DND-41 (cell line): ENCODE results near the gene ROBO2.

ENCODE experiments used
- ATAC-seq: fragments of 200-7000 bp; cut with Tn5 transposase; 3 replicates; pipeline ENCODE4 v1.9.1; 2021; ENCODE audit warnings: low read depth; ENCODE audit not compliant: insufficient read depth
- DNase-seq: peaks from one replicate; pipeline ENCODE4 v3.0.0-alpha.2; 2020
- H2AFZ ChIP-seq: 2 replicates; pipeline ENCODE4 v1.6.0; 2012; ENCODE audit warnings: low read depth, low read length
- H3K27ac ChIP-seq: 2 replicates; pipeline ENCODE4 v1.5.1; 2012; ENCODE audit warnings: low read length, inconsistent platforms
- H3K27me3 ChIP-seq: fragments of 200-600 bp; sonication (generic); 2 replicates; pipeline ENCODE4 v1.6.0; 2012; ENCODE audit warnings: low read length, mild to moderate bottlenecking, inconsistent platforms; ENCODE audit not compliant: insufficient read depth, poor library complexity
- H3K36me3 ChIP-seq: 2 replicates; pipeline ENCODE4 v1.5.1; 2012; ENCODE audit warnings: low read length, inconsistent platforms; ENCODE audit not compliant: insufficient read depth
- H3K4me1 ChIP-seq: 2 replicates; pipeline ENCODE4 v1.5.1; 2012; ENCODE audit warnings: mild to moderate bottlenecking, low read length; ENCODE audit not compliant: insufficient read depth
- H3K4me2 ChIP-seq: 2 replicates; pipeline ENCODE4 v1.6.0; 2012; ENCODE audit warnings: mild to moderate bottlenecking, moderate library complexity, low read length, inconsistent platforms; ENCODE audit not compliant: insufficient read depth
- H3K4me3 ChIP-seq, 2 experiments: fragments of 200-600 bp in 1 of 2; shearing (Covaris generic) in 1 of 2; 2 replicates each; pipeline ENCODE4 v1.5.1; 2012 to 2016; ENCODE audit warnings: inconsistent platforms in 2 of 2, low read length in 2 of 2, mild to moderate bottlenecking in 2 of 2, low read depth in 1 of 2, moderate library complexity in 1 of 2
- H3K79me2 ChIP-seq: 2 replicates; pipeline ENCODE4 v1.6.0; 2012; ENCODE audit warnings: low read length, inconsistent platforms; ENCODE audit not compliant: insufficient read depth
- H3K9ac ChIP-seq: 2 replicates; pipeline ENCODE4 v1.6.0; 2012; ENCODE audit warnings: low read depth, mild to moderate bottlenecking, inconsistent platforms, low read length, moderate library complexity
- H3K9me3 ChIP-seq: 2 replicates; pipeline ENCODE4 v1.5.1; 2012; ENCODE audit warnings: low read length, moderate library complexity, mild to moderate bottlenecking, inconsistent platforms; ENCODE audit not compliant: insufficient read depth, severe bottlenecking
- H4K20me1 ChIP-seq: 2 replicates; pipeline ENCODE4 v1.6.0; 2012; ENCODE audit warnings: low read length; ENCODE audit not compliant: insufficient read depth
- CTCF ChIP-seq: IDR thresholded peaks from 2 replicates; pipeline ENCODE4 v1.5.1; 2012; ENCODE audit warnings: borderline replicate concordance, low read length, moderate library complexity, mild to moderate bottlenecking; ENCODE audit not compliant: poor library complexity, severe bottlenecking; ENCODE audit errors: extremely low read depth
- EZH2 ChIP-seq: IDR thresholded peaks from 3 replicates; pipeline ENCODE4 v1.6.1; 2012; ENCODE audit warnings: borderline replicate concordance, low read depth, mild to moderate bottlenecking, moderate library complexity, low read length, inconsistent platforms; ENCODE audit not compliant: severe bottlenecking

ROBO2 gene

GRCh38 chr3:77052733-77053670 is 13.1 kb downstream of the ROBO2 start:
- no peak overlapping the region for H3K4me3 ChIP-seq
- H4K20me1 ChIP-seq, result no peaks in the 10 kb centered on the region
- H3K9me3 ChIP-seq, result no peaks in the 10 kb centered on the region
- no peak overlapping the region for H3K27ac ChIP-seq
- no peak overlapping the region for H2AFZ ChIP-seq
- ATAC-seq (no peak), DNase-seq (no peak)
- H3K79me2 ChIP-seq, result no peaks in the 10 kb centered on the region
- no peaks in the 10 kb centered on the region for H3K36me3 ChIP-seq
- H3K4me2 ChIP-seq, result no peak overlapping the region
- TF ChIP-seq EZH2, result no peak
- no peak for TF ChIP-seq CTCF
- no peaks in the 10 kb centered on the region for H3K4me1 ChIP-seq
- H3K9ac ChIP-seq, result no peak overlapping the region
- no peaks in the 10 kb centered on the region for H3K27me3 ChIP-seq

GRCh38 chr3:77053795-77054194 is 13.9 kb downstream of the ROBO2 start:
- H3K4me3 ChIP-seq, result no peak overlapping the region
- no peaks in the 10 kb centered on the region for H3K4me1 ChIP-seq
- DNase-seq (no peak), ATAC-seq (no peak)
- no peaks in the 10 kb centered on the region for H3K79me2 ChIP-seq
- H3K36me3 ChIP-seq, result no peaks in the 10 kb centered on the region
- no peak overlapping the region for H3K27ac ChIP-seq
- no peak overlapping the region for H2AFZ ChIP-seq
- no peaks in the 10 kb centered on the region for H3K9me3 ChIP-seq
- no peak overlapping the region for H3K4me2 ChIP-seq
- no peak overlapping the region for H3K9ac ChIP-seq
- TF ChIP-seq EZH2 (no peak), CTCF (no peak)
- no peaks in the 10 kb centered on the region for H3K27me3 ChIP-seq
- H4K20me1 ChIP-seq, result no peaks in the 10 kb centered on the region

- Histone ChIP-seq H3K27me3 (no peaks in the 10 kb centered on the region), H3K79me2 (no peaks in the 10 kb centered on the region), H3K27ac (no peak overlapping the region), H3K4me1 (no peaks in the 10 kb centered on the region), H3K9ac (no peak overlapping the region), H2AFZ (no peak overlapping the region), H3K9me3 (no peaks in the 10 kb centered on the region), H3K36me3 (no peaks in the 10 kb centered on the region), H4K20me1 (no peaks in the 10 kb centered on the region), H3K4me2 (no peak overlapping the region), H3K4me3 (no peak overlapping the region)
- DNase-seq, result no peak
- ATAC-seq, result no peak
- TF ChIP-seq EZH2 (no peak), CTCF (no peak)
Measured at GRCh38 chr3:77055841-77056341, 16.0 kb downstream of the ROBO2 start.
